ENCODE data around the gene ERBB3. TPM values are rescaled to one million over a fixed set of nuclear protein-coding genes. Genes with fewer than 3 reads are reported as not detected.

Gene ERBB3
- total and polyA plus RNA-seq, 2 of the 8 experiments (the other 6 are each of a cell fraction or from before 2014, with no cell fraction given): 33.9 to 52.4 TPM

DNA sequence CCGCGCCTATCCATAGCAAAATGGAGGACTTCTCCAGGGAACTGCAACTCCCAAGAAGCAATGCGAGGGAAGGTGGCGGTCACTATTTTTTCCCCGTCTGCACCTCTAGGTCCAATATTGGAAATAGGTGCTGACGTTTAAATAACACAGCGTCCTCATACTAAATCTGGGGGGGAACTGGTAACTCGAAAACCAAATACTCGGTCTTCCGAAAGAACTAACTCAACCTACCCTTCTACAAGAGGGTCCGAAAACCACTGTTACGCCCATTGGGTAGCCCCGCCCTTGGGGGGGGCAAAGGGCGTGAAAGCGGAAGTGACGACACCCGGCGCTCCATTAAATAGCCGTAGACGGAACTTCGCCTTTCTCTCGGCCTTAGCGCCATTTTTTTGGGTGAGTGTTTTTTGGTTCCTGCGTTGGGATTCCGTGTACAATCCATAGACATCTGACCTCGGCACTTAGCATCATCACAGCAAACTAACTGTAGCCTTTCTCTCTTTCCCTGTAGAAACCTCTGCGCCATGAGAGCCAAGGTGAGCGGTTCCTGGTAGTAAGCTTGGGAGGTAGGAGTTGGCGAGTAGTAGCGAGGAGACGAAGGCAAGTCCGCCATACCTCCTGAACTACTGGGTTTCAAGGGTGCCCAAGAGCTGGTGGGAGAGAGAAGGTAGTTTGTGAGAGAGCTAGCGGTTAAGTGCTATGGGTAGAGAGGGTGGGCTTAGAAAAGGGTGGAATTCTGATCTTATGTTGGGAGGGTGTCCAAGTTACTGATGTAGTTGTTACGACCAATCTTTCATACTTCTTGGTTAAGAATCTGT lies 36.5 kb downstream of the ERBB3 start, which contains the start of gene RPL41 (continued):
- TF ChIP-seq, protein P1, sequence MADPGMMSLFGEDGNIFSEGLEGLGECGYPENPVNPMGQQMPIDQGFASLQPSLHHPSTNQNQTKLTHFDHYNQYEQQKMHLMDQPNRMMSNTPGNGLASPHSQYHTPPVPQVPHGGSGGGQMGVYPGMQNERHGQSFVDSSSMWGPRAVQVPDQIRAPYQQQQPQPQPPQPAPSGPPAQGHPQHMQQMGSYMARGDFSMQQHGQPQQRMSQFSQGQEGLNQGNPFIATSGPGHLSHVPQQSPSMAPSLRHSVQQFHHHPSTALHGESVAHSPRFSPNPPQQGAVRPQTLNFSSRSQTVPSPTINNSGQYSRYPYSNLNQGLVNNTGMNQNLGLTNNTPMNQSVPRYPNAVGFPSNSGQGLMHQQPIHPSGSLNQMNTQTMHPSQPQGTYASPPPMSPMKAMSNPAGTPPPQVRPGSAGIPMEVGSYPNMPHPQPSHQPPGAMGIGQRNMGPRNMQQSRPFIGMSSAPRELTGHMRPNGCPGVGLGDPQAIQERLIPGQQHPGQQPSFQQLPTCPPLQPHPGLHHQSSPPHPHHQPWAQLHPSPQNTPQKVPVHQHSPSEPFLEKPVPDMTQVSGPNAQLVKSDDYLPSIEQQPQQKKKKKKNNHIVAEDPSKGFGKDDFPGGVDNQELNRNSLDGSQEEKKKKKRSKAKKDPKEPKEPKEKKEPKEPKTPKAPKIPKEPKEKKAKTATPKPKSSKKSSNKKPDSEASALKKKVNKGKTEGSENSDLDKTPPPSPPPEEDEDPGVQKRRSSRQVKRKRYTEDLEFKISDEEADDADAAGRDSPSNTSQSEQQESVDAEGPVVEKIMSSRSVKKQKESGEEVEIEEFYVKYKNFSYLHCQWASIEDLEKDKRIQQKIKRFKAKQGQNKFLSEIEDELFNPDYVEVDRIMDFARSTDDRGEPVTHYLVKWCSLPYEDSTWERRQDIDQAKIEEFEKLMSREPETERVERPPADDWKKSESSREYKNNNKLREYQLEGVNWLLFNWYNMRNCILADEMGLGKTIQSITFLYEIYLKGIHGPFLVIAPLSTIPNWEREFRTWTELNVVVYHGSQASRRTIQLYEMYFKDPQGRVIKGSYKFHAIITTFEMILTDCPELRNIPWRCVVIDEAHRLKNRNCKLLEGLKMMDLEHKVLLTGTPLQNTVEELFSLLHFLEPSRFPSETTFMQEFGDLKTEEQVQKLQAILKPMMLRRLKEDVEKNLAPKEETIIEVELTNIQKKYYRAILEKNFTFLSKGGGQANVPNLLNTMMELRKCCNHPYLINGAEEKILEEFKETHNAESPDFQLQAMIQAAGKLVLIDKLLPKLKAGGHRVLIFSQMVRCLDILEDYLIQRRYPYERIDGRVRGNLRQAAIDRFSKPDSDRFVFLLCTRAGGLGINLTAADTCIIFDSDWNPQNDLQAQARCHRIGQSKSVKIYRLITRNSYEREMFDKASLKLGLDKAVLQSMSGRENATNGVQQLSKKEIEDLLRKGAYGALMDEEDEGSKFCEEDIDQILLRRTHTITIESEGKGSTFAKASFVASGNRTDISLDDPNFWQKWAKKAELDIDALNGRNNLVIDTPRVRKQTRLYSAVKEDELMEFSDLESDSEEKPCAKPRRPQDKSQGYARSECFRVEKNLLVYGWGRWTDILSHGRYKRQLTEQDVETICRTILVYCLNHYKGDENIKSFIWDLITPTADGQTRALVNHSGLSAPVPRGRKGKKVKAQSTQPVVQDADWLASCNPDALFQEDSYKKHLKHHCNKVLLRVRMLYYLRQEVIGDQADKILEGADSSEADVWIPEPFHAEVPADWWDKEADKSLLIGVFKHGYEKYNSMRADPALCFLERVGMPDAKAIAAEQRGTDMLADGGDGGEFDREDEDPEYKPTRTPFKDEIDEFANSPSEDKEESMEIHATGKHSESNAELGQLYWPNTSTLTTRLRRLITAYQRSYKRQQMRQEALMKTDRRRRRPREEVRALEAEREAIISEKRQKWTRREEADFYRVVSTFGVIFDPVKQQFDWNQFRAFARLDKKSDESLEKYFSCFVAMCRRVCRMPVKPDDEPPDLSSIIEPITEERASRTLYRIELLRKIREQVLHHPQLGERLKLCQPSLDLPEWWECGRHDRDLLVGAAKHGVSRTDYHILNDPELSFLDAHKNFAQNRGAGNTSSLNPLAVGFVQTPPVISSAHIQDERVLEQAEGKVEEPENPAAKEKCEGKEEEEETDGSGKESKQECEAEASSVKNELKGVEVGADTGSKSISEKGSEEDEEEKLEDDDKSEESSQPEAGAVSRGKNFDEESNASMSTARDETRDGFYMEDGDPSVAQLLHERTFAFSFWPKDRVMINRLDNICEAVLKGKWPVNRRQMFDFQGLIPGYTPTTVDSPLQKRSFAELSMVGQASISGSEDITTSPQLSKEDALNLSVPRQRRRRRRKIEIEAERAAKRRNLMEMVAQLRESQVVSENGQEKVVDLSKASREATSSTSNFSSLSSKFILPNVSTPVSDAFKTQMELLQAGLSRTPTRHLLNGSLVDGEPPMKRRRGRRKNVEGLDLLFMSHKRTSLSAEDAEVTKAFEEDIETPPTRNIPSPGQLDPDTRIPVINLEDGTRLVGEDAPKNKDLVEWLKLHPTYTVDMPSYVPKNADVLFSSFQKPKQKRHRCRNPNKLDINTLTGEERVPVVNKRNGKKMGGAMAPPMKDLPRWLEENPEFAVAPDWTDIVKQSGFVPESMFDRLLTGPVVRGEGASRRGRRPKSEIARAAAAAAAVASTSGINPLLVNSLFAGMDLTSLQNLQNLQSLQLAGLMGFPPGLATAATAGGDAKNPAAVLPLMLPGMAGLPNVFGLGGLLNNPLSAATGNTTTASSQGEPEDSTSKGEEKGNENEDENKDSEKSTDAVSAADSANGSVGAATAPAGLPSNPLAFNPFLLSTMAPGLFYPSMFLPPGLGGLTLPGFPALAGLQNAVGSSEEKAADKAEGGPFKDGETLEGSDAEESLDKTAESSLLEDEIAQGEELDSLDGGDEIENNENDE (IDR thresholded peaks at IDR 0.05; ENCODE audit: insufficient replicate concordance, low read length): no peak
- TF ChIP-seq SIN3A (conservative IDR thresholded peaks at IDR 0.05 in 1 of 2, IDR thresholded peaks at IDR 0.05 in 1 of 2; ENCODE audit: low read depth in 1 of 2, low read length in 2 of 2): 0 out of 4 replicates have a peak, but pooled peaks of 1 of the 2 experiments have one; percentile 20

All from H1 (cell line).